Activated naive CD8-positive, alpha-beta T cell treated with anti-CD3 and anti-CD28 coated beads for 36 hours (primary cell): ENCODE data around the gene EDDM13. TPM values are rescaled to one million over a fixed set of nuclear protein-coding genes. Genes with fewer than 3 reads are reported as not detected.
"Not testable (repeated sequence)": the region's sequence is repeated elsewhere in the genome, so short reads cannot be mapped to it uniquely, and the experiment has no call there.

Experiments used
- DNase-seq: peaks from one replicate; pipeline ENCODE4 v3.0.0; 2021
- H3K27ac Mint-ChIP-seq: one replicate; pipeline ENCODE4 v1.8.0; 2022; ENCODE audit warnings: mild to moderate bottlenecking, moderate library complexity, mixed read lengths
- H3K27me3 Mint-ChIP-seq: one replicate; pipeline ENCODE4 v1.8.0; 2022; ENCODE audit warnings: mild to moderate bottlenecking, mixed read lengths
- H3K36me3 Mint-ChIP-seq: one replicate; pipeline ENCODE4 v1.8.0; 2021; ENCODE audit warnings: mild to moderate bottlenecking, mixed read lengths
- H3K4me1 Mint-ChIP-seq: one replicate; pipeline ENCODE4 v1.8.0; 2021; ENCODE audit warnings: mixed read lengths
- H3K4me3 Mint-ChIP-seq: one replicate; pipeline ENCODE4 v1.8.0; 2022; ENCODE audit warnings: mild to moderate bottlenecking, moderate library complexity, mixed read lengths
- H3K9me3 Mint-ChIP-seq: one replicate; pipeline ENCODE4 v1.8.0; 2022; ENCODE audit warnings: mixed read lengths
- total RNA-seq, 2 experiments: library from RNA; stranded (reverse); gene quantifications; one replicate each; pipeline ENCODE4 v1.2.3, GENCODE V29; 2021

The EDDM13 gene
- total RNA-seq, 2 experiments from 2014 or later = 1.5 to 2.5 TPM

- no peak overlapping the region for H3K4me3 Mint-ChIP-seq
- H3K4me1 Mint-ChIP-seq = no peaks in the 10 kb centered on the region
- no peaks in the 10 kb centered on the region for H3K9me3 Mint-ChIP-seq
Measured at GRCh38 chr19:56271151-56271550, 1.4 kb upstream of the EDDM13 start.

GRCh38 chr19:56273563-56274117, 1.1 kb downstream of the EDDM13 start:
- no peaks in the 10 kb centered on the region for H3K4me1 Mint-ChIP-seq
- no peak overlapping the region for H3K27ac Mint-ChIP-seq

More at GRCh38 chr19:56271151-56271550, 1.4 kb upstream of the EDDM13 start:
- Mint-ChIP-seq H3K27me3 (no peaks in the 10 kb centered on the region), H3K36me3 (peaks cover 12% of the 10 kb centered on the region), H3K27ac (no peak overlapping the region)
- no peak for DNase-seq

GRCh38 chr19:56282809-56283208, 10.3 kb downstream of the EDDM13 start:
- H3K4me1 Mint-ChIP-seq = no peaks in the 10 kb centered on the region
- H3K9me3 Mint-ChIP-seq = no peaks in the 10 kb centered on the region
- H3K4me3 Mint-ChIP-seq = no peak overlapping the region
- H3K27ac Mint-ChIP-seq = no peak overlapping the region
- no peak for DNase-seq
- peaks cover 28% of the 10 kb centered on the region for H3K36me3 Mint-ChIP-seq
- H3K27me3 Mint-ChIP-seq = no peaks in the 10 kb centered on the region

More at GRCh38 chr19:56273563-56274117, 1.1 kb downstream of the EDDM13 start:
- Mint-ChIP-seq H3K4me3 (no peak overlapping the region), H3K36me3 (peaks cover 24% of the 10 kb centered on the region), H3K27me3 (no peaks in the 10 kb centered on the region), H3K9me3 (no peaks in the 10 kb centered on the region)
- no peak for DNase-seq

GRCh38 chr19:56284746-56285145, 12.2 kb downstream of the EDDM13 start:
- Mint-ChIP-seq H3K27ac (no peak overlapping the region), H3K27me3 (no peaks in the 10 kb centered on the region), H3K36me3 (peaks cover 22% of the 10 kb centered on the region), H3K4me3 (no peak overlapping the region), H3K9me3 (no peaks in the 10 kb centered on the region), H3K4me1 (no peaks in the 10 kb centered on the region)
- no peak for DNase-seq

GRCh38 chr19:56290104-56290503, 17.6 kb downstream of the EDDM13 start:
- H3K27me3 Mint-ChIP-seq = no peaks in the 10 kb centered on the region
- H3K9me3 Mint-ChIP-seq = no peaks in the 10 kb centered on the region
- no peak overlapping the region for H3K27ac Mint-ChIP-seq
- H3K4me3 Mint-ChIP-seq = no peak overlapping the region
- peaks cover 3% of the 10 kb centered on the region for H3K4me1 Mint-ChIP-seq
- H3K36me3 Mint-ChIP-seq = peaks cover 23% of the 10 kb centered on the region
- DNase-seq = no peak

- no peaks in the 10 kb centered on the region for H3K9me3 Mint-ChIP-seq
- H3K36me3 Mint-ChIP-seq = peaks cover 24% of the 10 kb centered on the region
- no peaks in the 10 kb centered on the region for H3K27me3 Mint-ChIP-seq
- H3K27ac Mint-ChIP-seq = peak overlapping the region; percentile 32
- no peak for DNase-seq
- no peak overlapping the region for H3K4me3 Mint-ChIP-seq
- H3K4me1 Mint-ChIP-seq = peaks cover 3% of the 10 kb centered on the region
Measured at GRCh38 chr19:56291867-56292266, 19.3 kb downstream of the EDDM13 start.

- Mint-ChIP-seq H3K27ac (no peak overlapping the region), H3K9me3 (no peaks in the 10 kb centered on the region), H3K36me3 (peaks cover 28% of the 10 kb centered on the region), H3K27me3 (no peaks in the 10 kb centered on the region), H3K4me1 (peaks cover 3% of the 10 kb centered on the region), H3K4me3 (no peak overlapping the region)
- no peak for DNase-seq
Measured at GRCh38 chr19:56294549-56294948, 22.0 kb downstream of the EDDM13 start.

GRCh38 chr19:56295531-56296455, 23.2 kb downstream of the EDDM13 start:
- no peak for DNase-seq
- Mint-ChIP-seq H3K4me3 (no peak overlapping the region), H3K36me3 (peaks cover 30% of the 10 kb centered on the region), H3K9me3 (no peaks in the 10 kb centered on the region), H3K27ac (no peak overlapping the region), H3K27me3 (no peaks in the 10 kb centered on the region), H3K4me1 (peaks cover 3% of the 10 kb centered on the region)

GRCh38 chr19:56297010-56297409, 24.5 kb downstream of the EDDM13 start:
- H3K36me3 Mint-ChIP-seq = peaks cover 33% of the 10 kb centered on the region
- no peak overlapping the region for H3K27ac Mint-ChIP-seq
- H3K4me1 Mint-ChIP-seq = peaks cover 7% of the 10 kb centered on the region
- no peaks in the 10 kb centered on the region for H3K9me3 Mint-ChIP-seq
- H3K4me3 Mint-ChIP-seq = no peak overlapping the region
- DNase-seq = no peak
- no peaks in the 10 kb centered on the region for H3K27me3 Mint-ChIP-seq

- H3K36me3 Mint-ChIP-seq = peaks cover 33% of the 10 kb centered on the region
- no peak for DNase-seq
- no peaks in the 10 kb centered on the region for H3K27me3 Mint-ChIP-seq
- peaks cover 12% of the 10 kb centered on the region for H3K4me1 Mint-ChIP-seq
- H3K27ac Mint-ChIP-seq = no peak overlapping the region
- H3K4me3 Mint-ChIP-seq = no peak overlapping the region
- no peaks in the 10 kb centered on the region for H3K9me3 Mint-ChIP-seq
Measured at GRCh38 chr19:56299688-56300087, 27.1 kb downstream of the EDDM13 start.

- Mint-ChIP-seq H3K27ac (no peak overlapping the region), H3K9me3 (no peaks in the 10 kb centered on the region)
Measured at GRCh38 chr19:56301155-56301554, 28.6 kb downstream of the EDDM13 start.

GRCh38 chr19:56301886-56302620, 29.5 kb downstream of the EDDM13 start:
- H3K27me3 Mint-ChIP-seq = no peaks in the 10 kb centered on the region
- peak overlapping the region; percentile 54 for H3K27ac Mint-ChIP-seq
- peaks cover 12% of the 10 kb centered on the region for H3K4me1 Mint-ChIP-seq
- H3K36me3 Mint-ChIP-seq = peaks cover 34% of the 10 kb centered on the region
- DNase-seq = no peak
- H3K4me3 Mint-ChIP-seq = peak overlapping the region; percentile 22
- no peaks in the 10 kb centered on the region for H3K9me3 Mint-ChIP-seq

More at GRCh38 chr19:56301155-56301554, 28.6 kb downstream of the EDDM13 start:
- no peak for DNase-seq
- peaks cover 12% of the 10 kb centered on the region for H3K4me1 Mint-ChIP-seq
- H3K4me3 Mint-ChIP-seq = no peak overlapping the region
- H3K36me3 Mint-ChIP-seq = peaks cover 34% of the 10 kb centered on the region
- H3K27me3 Mint-ChIP-seq = no peaks in the 10 kb centered on the region

GRCh38 chr19:56304243-56304642, 31.7 kb downstream of the EDDM13 start:
- no peak for DNase-seq
- Mint-ChIP-seq H3K9me3 (no peaks in the 10 kb centered on the region), H3K36me3 (peaks cover 36% of the 10 kb centered on the region), H3K4me3 (no peak overlapping the region), H3K27ac (no peak overlapping the region), H3K27me3 (no peaks in the 10 kb centered on the region), H3K4me1 (peaks cover 12% of the 10 kb centered on the region)

GRCh38 chr19:56306016-56306415, 33.5 kb downstream of the EDDM13 start:
- peaks cover 34% of the 10 kb centered on the region for H3K36me3 Mint-ChIP-seq
- H3K27ac Mint-ChIP-seq = no peak overlapping the region
- H3K4me3 Mint-ChIP-seq = no peak overlapping the region
- no peaks in the 10 kb centered on the region for H3K9me3 Mint-ChIP-seq
- no peaks in the 10 kb centered on the region for H3K27me3 Mint-ChIP-seq
- peaks cover 14% of the 10 kb centered on the region for H3K4me1 Mint-ChIP-seq
- DNase-seq = no peak

- not testable (repeated sequence) for H3K27ac Mint-ChIP-seq, H3K4me3 Mint-ChIP-seq, H3K27me3 Mint-ChIP-seq, DNase-seq, H3K9me3 Mint-ChIP-seq
- H3K4me1 Mint-ChIP-seq = peaks cover 11% of the 10 kb centered on the region
- peaks cover 34% of the 10 kb centered on the region for H3K36me3 Mint-ChIP-seq
Measured at GRCh38 chr19:56307062-56307461, 34.5 kb downstream of the EDDM13 start.
